ENCODE results near the gene UBR4.

DNA sequence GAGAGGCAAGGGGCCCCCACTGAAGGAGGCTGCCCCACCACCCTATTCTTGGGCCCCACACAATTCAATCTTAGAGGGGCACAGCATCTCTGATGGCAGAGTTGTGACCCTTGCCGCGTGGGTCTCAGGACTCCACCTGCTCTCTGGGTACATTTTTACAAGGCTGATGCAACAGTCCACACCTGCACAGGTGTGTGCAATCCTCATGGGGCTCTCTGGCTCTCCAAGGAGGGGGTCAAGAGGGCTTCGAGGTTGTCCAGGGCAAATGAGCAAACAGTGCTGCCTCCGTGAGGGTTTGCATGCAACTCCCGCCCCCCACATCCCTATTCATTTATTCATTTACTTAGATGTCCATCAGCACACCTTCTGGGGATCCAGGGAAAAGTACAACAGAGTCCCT is 172.0 kb downstream of the UBR4 start:
- TF ChIP-seq, protein P1, sequence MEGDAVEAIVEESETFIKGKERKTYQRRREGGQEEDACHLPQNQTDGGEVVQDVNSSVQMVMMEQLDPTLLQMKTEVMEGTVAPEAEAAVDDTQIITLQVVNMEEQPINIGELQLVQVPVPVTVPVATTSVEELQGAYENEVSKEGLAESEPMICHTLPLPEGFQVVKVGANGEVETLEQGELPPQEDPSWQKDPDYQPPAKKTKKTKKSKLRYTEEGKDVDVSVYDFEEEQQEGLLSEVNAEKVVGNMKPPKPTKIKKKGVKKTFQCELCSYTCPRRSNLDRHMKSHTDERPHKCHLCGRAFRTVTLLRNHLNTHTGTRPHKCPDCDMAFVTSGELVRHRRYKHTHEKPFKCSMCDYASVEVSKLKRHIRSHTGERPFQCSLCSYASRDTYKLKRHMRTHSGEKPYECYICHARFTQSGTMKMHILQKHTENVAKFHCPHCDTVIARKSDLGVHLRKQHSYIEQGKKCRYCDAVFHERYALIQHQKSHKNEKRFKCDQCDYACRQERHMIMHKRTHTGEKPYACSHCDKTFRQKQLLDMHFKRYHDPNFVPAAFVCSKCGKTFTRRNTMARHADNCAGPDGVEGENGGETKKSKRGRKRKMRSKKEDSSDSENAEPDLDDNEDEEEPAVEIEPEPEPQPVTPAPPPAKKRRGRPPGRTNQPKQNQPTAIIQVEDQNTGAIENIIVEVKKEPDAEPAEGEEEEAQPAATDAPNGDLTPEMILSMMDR (IDR thresholded peaks at IDR 0.05 in 2 of 3, conservative IDR thresholded peaks at IDR 0.05 in 1 of 3; ENCODE audit: borderline replicate concordance in 1 of 3, insufficient read depth in 1 of 3, low read depth in 2 of 3, low read length in 2 of 3): no peak
- TF ChIP-seq RAD21 (IDR thresholded peaks at IDR 0.05; ENCODE audit: low read depth) (no peak), POLR2AphosphoS5 (IDR thresholded peaks at IDR 0.05; ENCODE audit: low read depth, low read length) (no peak), POLR2A (IDR thresholded peaks at IDR 0.05; ENCODE audit: borderline replicate concordance, extremely low read depth, insufficient read depth, insufficient read length) (no peak), SP1 (IDR thresholded peaks at IDR 0.05; ENCODE audit: low read depth) (no peak)

All from HCT116 (cell line).